HepG2 (cell line): ENCODE results near the gene NDOR1. TPM values are rescaled to one million over a fixed set of nuclear protein-coding genes. Genes with fewer than 3 reads are reported as not detected.

ENCODE experiments used
- CCDC6 ChIP-seq: sonication (generic); formaldehyde crosslinking; IDR thresholded peaks from 2 replicates; pipeline ENCODE4 v1.8.1; 2022; ENCODE audit warnings: mild to moderate bottlenecking, missing genetic modification reagents, moderate library complexity
- FIP1L1 ChIP-seq: fragments of 200-400 bp; formaldehyde crosslinking; IDR thresholded peaks from 2 replicates; pipeline ENCODE4 v1.6.1; 2018; ENCODE audit warnings: low read depth, mild to moderate bottlenecking, low read length, moderate library complexity, borderline replicate concordance; ENCODE audit not compliant: insufficient read depth
- NCOR1 ChIP-seq: fragments of 200-600 bp; sonication (generic); IDR thresholded peaks from 2 replicates; pipeline ENCODE4 v1.7.0; 2017; ENCODE audit warnings: antibody characterized with exemption, low read length, borderline replicate concordance
- NFKB2 ChIP-seq: sonication (generic); formaldehyde crosslinking; IDR thresholded peaks from 2 replicates; pipeline ENCODE4 v1.4.0; 2020; ENCODE audit warnings: missing genetic modification reagents, borderline replicate concordance
- PAX8 ChIP-seq: sonication (generic); formaldehyde crosslinking; IDR thresholded peaks from 2 replicates; pipeline ENCODE4 v1.8.0; 2022; ENCODE audit warnings: mild to moderate bottlenecking, missing genetic modification reagents, borderline replicate concordance
- PRDM10 ChIP-seq: sonication (generic); formaldehyde crosslinking; IDR thresholded peaks from 2 replicates; pipeline ENCODE4 v1.4.0; 2020; ENCODE audit warnings: low read depth, missing genetic modification reagents
- SMYD3 ChIP-seq: sonication (generic); formaldehyde crosslinking; IDR thresholded peaks from 2 replicates; pipeline ENCODE4 v1.8.1; 2023; ENCODE audit warnings: mild to moderate bottlenecking, missing genetic modification reagents
- SOX6 ChIP-seq, 2 experiments: fragments of 450-650 bp in 1 of 2; sonication (generic) in 1 of 2; formaldehyde crosslinking in 1 of 2; IDR thresholded peaks; 2 replicates each; pipeline versions ENCODE4 v1.4.0 to v1.6.1; 2017 to 2020; ENCODE audit warnings: antibody characterized with exemption in 1 of 2, mild to moderate bottlenecking in 1 of 2, missing genetic modification reagents in 1 of 2
- ZBTB4 ChIP-seq: sonication (generic); formaldehyde crosslinking; IDR thresholded peaks from 2 replicates; pipeline ENCODE4 v1.4.0; 2020; ENCODE audit warnings: missing genetic modification reagents, mild to moderate bottlenecking, borderline replicate concordance
- ZBTB40 ChIP-seq, 2 experiments: fragments of 450-650 bp in 1 of 2; sonication (generic) in 1 of 2; formaldehyde crosslinking in 1 of 2; IDR thresholded peaks; 2 replicates each; pipeline versions ENCODE4 v1.6.1 to v1.8.0; 2016 to 2022; ENCODE audit warnings: antibody characterized with exemption in 1 of 2, mild to moderate bottlenecking in 1 of 2, missing genetic modification reagents in 1 of 2
- ZNF343 ChIP-seq: sonication (generic); formaldehyde crosslinking; IDR thresholded peaks from 2 replicates; pipeline ENCODE4 v1.4.0; 2020; ENCODE audit warnings: mild to moderate bottlenecking, missing genetic modification reagents
- ZNF670 ChIP-seq: sonication (generic); formaldehyde crosslinking; IDR thresholded peaks from 2 replicates; pipeline ENCODE4 v1.8.0; 2022; ENCODE audit warnings: mild to moderate bottlenecking, missing genetic modification reagents, borderline replicate concordance
- polyA plus RNA-seq, 8 experiments: library from polyadenylated mRNA; depleted of rRNA in 3 of 8; stranded (reverse) in 7 of 8; unstranded in 1 of 8; fragments of >200 nt; fragmentation: Illumina TruSeq in 4 of 8; extraction: Trizol in 4 of 8; gene quantifications; 2 replicates each; pipeline versions ENCODE4 v1.2.1 to v1.2.3, GENCODE V29; 2011 to 2016; ENCODE audit warnings: low read depth in 4 of 8, missing spikeins in 1 of 8, mixed read lengths in 1 of 8; ENCODE audit not compliant: insufficient read depth in 1 of 8
- total RNA-seq, 5 experiments: library from RNA; depleted of rRNA; stranded (reverse); fragments of >200 nt; fragmentation: Illumina TruSeq; extraction: Trizol; gene quantifications; 2 replicates each; pipeline ENCODE4 v1.2.3, GENCODE V29; 2016; ENCODE audit warnings: low read depth in 1 of 5

NDOR1 gene
- total and polyA plus RNA-seq, 2 of the 13 experiments (the other 11 are each of a cell fraction or from before 2014, with no cell fraction given): 3.6 to 8.7 TPM

- TF ChIP-seq PAX8 (CRISPR knock-in tag) (no peak; the same call in 1 of the 2 replicates), SMYD3 (CRISPR knock-in tag) (no peak), FIP1L1 (no peak), PRDM10 (no peak), ZBTB4 (no peak), ZNF343 (CRISPR knock-in tag) (peak; percentile 86), ZBTB40 (IDR thresholded peaks at IDR 0.05) (no peak), ZBTB40 (CRISPR knock-in tag; IDR thresholded peaks at IDR 0.05) (peak; percentile 67), NCOR1 (no peak), NFKB2 (CRISPR knock-in tag) (peak; percentile 77; the same call in 1 of the 2 replicates), SOX6 (IDR thresholded peaks at IDR 0.05) (no peak), SOX6 (CRISPR knock-in tag; IDR thresholded peaks at IDR 0.05) (no peak; the same call in 1 of the 2 replicates), ZNF670 (CRISPR knock-in tag) (no peak), CCDC6 (CRISPR knock-in tag) (no peak)
These were observed 34.9 kb downstream of the NDOR1 start (continued) for GRCh38 chr9:137240318-137240840.
